Activated CD8-positive, alpha-beta T cell treated with anti-CD3 and anti-CD28 coated beads for 36 hours (primary cell): Measurements from ENCODE around the gene LARGE1. TPM values are rescaled to one million over a fixed set of nuclear protein-coding genes. Genes with fewer than 3 reads are reported as not detected.

Experiments
- ATAC-seq: fragments of 200-7000 bp; cut with Tn5 transposase; one replicate; pipeline ENCODE4 v1.10.0; 2021; ENCODE audit warnings: mild to moderate bottlenecking, moderate library complexity
- CTCF ChIA-PET: fragments of 350-600 bp; sonication (Branson Sonifier 250); formaldehyde crosslinking; loops from one replicate; lab custom pipeline; 2021; ENCODE audit warnings: antibody characterized with exemption; lab: Charles Lee
- POLR2A ChIA-PET: fragments of 350-600 bp; sonication (Branson Sonifier 250); formaldehyde crosslinking; loops from one replicate; lab custom pipeline; 2021; ENCODE audit warnings: antibody characterized with exemption; lab: Charles Lee
- DNase-seq: peaks from one replicate; pipeline ENCODE4 v3.0.0-alpha.2; 2020
- H3K27ac Mint-ChIP-seq: one replicate; pipeline ENCODE4 v1.8.0; 2021; ENCODE audit warnings: mild to moderate bottlenecking, mixed read lengths
- H3K27me3 Mint-ChIP-seq: one replicate; pipeline ENCODE4 v1.8.0; 2021; ENCODE audit warnings: mixed read lengths
- H3K36me3 Mint-ChIP-seq: one replicate; pipeline ENCODE4 v1.8.0; 2021; ENCODE audit warnings: low read depth, mixed read lengths
- H3K4me1 Mint-ChIP-seq: one replicate; pipeline ENCODE4 v1.8.0; 2021; ENCODE audit warnings: low read depth, mixed read lengths
- H3K4me3 Mint-ChIP-seq: one replicate; pipeline ENCODE4 v1.8.0; 2021; ENCODE audit warnings: mild to moderate bottlenecking, moderate library complexity, mixed read lengths
- H3K9me3 Mint-ChIP-seq: one replicate; pipeline ENCODE4 v1.8.0; 2021; ENCODE audit warnings: mixed read lengths
- intact Hi-C: fragments of 100-400 bp; cut with micrococcal nuclease; formaldehyde crosslinking; loops from one replicate; pipeline ENCODE4 v1.10.0; 2022
- total RNA-seq, 2 experiments: library from RNA; stranded (reverse); gene quantifications; one replicate each; pipeline ENCODE4 v1.2.3, GENCODE V29; 2021
- TF ChIP-seq, protein P1 (sequence below): fragments of 200-600 bp; IDR thresholded peaks from one replicate; pipeline ENCODE4 v1.8.0; 2022; ENCODE audit warnings: antibody characterized with exemption, mild to moderate bottlenecking

The LARGE1 gene
- total RNA-seq, 2 experiments from 2014 or later: 0.31 to 0.32 TPM

GRCh38 chr22:33758961-33759360 lies 161.3 kb downstream of the LARGE1 start:
- TF ChIP-seq, protein P1, sequence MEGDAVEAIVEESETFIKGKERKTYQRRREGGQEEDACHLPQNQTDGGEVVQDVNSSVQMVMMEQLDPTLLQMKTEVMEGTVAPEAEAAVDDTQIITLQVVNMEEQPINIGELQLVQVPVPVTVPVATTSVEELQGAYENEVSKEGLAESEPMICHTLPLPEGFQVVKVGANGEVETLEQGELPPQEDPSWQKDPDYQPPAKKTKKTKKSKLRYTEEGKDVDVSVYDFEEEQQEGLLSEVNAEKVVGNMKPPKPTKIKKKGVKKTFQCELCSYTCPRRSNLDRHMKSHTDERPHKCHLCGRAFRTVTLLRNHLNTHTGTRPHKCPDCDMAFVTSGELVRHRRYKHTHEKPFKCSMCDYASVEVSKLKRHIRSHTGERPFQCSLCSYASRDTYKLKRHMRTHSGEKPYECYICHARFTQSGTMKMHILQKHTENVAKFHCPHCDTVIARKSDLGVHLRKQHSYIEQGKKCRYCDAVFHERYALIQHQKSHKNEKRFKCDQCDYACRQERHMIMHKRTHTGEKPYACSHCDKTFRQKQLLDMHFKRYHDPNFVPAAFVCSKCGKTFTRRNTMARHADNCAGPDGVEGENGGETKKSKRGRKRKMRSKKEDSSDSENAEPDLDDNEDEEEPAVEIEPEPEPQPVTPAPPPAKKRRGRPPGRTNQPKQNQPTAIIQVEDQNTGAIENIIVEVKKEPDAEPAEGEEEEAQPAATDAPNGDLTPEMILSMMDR: no peak
- H3K4me3 Mint-ChIP-seq: no peak overlapping the region
- ChIA-PET CTCF (no interaction called here), POLR2A (no interaction called here)
- no peaks in the 10 kb centered on the region for H3K4me1 Mint-ChIP-seq
- no peak for ATAC-seq
- intact Hi-C loops: no loop called here
- H3K27ac Mint-ChIP-seq: no peak overlapping the region
- peaks cover 9% of the 10 kb centered on the region for H3K9me3 Mint-ChIP-seq
- no peak for DNase-seq
- H3K27me3 Mint-ChIP-seq: no peaks in the 10 kb centered on the region
- no peaks in the 10 kb centered on the region for H3K36me3 Mint-ChIP-seq

- Mint-ChIP-seq H3K27me3 (no peaks in the 10 kb centered on the region), H3K9me3 (peaks cover 9% of the 10 kb centered on the region), H3K27ac (no peak overlapping the region), H3K4me1 (no peaks in the 10 kb centered on the region), H3K4me3 (no peak overlapping the region), H3K36me3 (no peaks in the 10 kb centered on the region)
- no peak for DNase-seq
- TF ChIP-seq, protein P1: no peak
- ChIA-PET CTCF (no interaction called here), POLR2A (no interaction called here)
- intact Hi-C loops: no loop called here
- no peak for ATAC-seq
Measured at GRCh38 chr22:33757802-33758483, 162.3 kb downstream of the LARGE1 start.

DNA sequence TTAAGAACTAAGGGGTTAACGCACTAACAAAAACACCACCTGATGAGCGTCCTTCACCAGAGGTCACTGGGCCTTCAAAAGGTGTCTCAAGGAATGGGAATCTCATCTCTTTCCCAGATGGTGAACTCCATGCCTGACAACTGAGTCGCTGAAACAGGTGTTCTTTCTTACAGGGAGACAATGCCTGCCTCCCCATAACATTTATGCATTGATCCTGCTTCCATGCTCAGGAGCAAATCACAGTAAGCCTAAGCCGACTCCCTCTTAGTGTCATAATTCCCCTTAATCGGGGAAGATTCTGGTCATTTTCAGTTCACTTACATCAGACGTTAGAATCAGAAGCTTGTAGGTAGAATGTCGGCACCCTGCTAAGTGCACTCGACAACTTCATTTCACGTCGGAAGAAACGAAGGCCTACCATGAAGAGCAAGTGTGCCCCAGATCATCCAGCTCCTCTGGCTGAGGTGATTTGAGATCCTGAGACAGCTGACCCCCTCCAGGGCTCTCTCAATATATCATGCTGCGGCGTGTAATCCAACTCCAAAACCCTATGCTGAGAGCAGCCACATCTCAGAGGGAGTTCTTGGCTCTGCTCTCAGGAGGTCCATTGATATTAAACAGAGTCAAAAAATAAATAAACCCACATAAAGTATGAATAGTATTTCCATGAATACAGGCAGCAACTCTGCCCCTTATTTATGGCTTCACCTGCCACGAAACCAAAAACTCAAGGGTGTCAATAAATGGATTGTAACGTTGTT lies 163.1 kb downstream of the LARGE1 start:
- H3K4me1 Mint-ChIP-seq: no peaks in the 10 kb centered on the region
- ChIA-PET POLR2A (no interaction called here), CTCF (no interaction called here)
- H3K27me3 Mint-ChIP-seq: no peaks in the 10 kb centered on the region
- TF ChIP-seq, protein P1: no peak
- no peak overlapping the region for H3K27ac Mint-ChIP-seq
- no peak for ATAC-seq
- DNase-seq: no peak
- H3K36me3 Mint-ChIP-seq: no peaks in the 10 kb centered on the region
- H3K4me3 Mint-ChIP-seq: no peak overlapping the region
- intact Hi-C loops: no loop called here
- H3K9me3 Mint-ChIP-seq: peaks cover 11% of the 10 kb centered on the region

GRCh38 chr22:33756508-33756949 lies 163.7 kb downstream of the LARGE1 start:
- ATAC-seq: no peak
- no peaks in the 10 kb centered on the region for H3K4me1 Mint-ChIP-seq
- H3K36me3 Mint-ChIP-seq: no peaks in the 10 kb centered on the region
- POLR2A ChIA-PET: no interaction called here
- H3K4me3 Mint-ChIP-seq: no peak overlapping the region
- TF ChIP-seq, protein P1: no peak
- intact Hi-C loops: no loop called here
- no peak for DNase-seq
- no peak overlapping the region for H3K27ac Mint-ChIP-seq
- no peaks in the 10 kb centered on the region for H3K27me3 Mint-ChIP-seq
- peaks cover 9% of the 10 kb centered on the region for H3K9me3 Mint-ChIP-seq
- CTCF ChIA-PET: no interaction called here

GRCh38 chr22:33748714-33749113 lies 171.6 kb downstream of the LARGE1 start:
- H3K27me3 Mint-ChIP-seq: no peaks in the 10 kb centered on the region
- POLR2A ChIA-PET: no interaction called here
- CTCF ChIA-PET: no interaction called here
- TF ChIP-seq, protein P1: no peak
- no peak overlapping the region for H3K4me3 Mint-ChIP-seq
- ATAC-seq (no peak), DNase-seq (no peak)
- no peaks in the 10 kb centered on the region for H3K4me1 Mint-ChIP-seq
- intact Hi-C loops: no loop called here
- H3K36me3 Mint-ChIP-seq: no peaks in the 10 kb centered on the region
- peaks cover 6% of the 10 kb centered on the region for H3K9me3 Mint-ChIP-seq
- H3K27ac Mint-ChIP-seq: no peak overlapping the region
